ENCODE data around the gene TMEFF1. TPM values are rescaled to one million over a fixed set of nuclear protein-coding genes. Genes with fewer than 3 reads are reported as not detected.

The TMEFF1 gene
- total RNA-seq, 1 experiment from 2014 or later = 30.6 TPM

DNA sequence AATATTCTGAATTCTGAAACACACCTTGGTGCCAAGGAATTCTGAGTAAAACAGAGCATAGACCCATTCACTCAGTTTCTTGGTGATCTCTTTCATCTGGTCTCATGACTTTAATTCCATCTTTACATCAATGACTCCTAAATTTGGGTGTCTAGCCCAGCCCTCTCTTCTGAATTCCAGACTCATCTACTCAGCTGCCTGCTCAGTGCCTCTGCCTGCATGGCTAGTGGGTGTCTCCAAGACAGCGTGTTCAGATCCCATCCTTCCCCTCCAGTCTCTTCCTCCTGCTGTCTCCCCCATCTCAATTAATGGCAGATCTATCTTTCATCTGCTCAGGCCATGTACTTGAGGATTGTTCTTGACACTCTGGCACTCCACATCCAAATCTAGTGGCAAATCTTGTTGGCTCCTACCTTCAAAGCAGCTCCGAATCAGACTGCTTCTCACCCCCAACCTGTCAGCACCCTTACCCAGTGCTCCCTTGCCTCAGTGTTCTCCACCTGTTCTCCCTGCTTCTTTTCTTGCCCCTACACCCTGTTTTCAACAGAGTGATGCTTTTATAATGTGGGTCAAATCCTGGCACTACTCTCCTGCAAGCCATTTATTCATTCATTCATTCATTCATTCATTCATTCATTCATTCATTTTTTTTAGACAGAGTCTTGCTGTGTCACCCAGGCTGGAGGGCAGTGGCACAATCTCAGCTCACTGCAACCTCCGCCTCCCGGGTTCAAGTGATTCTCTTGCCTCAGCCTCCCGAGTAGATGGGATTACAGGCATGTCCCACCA is 110.3 kb downstream of the TMEFF1 start:
- no peaks in the 10 kb centered on the region for H3K27me3 ChIP-seq (ENCODE audit: control insufficient read depth, insufficient read depth, low read length)
- H3K36me3 ChIP-seq (replicated peaks; ENCODE audit: control insufficient read depth, insufficient read depth, low read length) = peaks cover 11% of the 10 kb centered on the region
- no peak for DNase-seq
- H3K4me3 ChIP-seq (ENCODE audit: insufficient read depth, low read depth, low read length) = no peak overlapping the region

DNA sequence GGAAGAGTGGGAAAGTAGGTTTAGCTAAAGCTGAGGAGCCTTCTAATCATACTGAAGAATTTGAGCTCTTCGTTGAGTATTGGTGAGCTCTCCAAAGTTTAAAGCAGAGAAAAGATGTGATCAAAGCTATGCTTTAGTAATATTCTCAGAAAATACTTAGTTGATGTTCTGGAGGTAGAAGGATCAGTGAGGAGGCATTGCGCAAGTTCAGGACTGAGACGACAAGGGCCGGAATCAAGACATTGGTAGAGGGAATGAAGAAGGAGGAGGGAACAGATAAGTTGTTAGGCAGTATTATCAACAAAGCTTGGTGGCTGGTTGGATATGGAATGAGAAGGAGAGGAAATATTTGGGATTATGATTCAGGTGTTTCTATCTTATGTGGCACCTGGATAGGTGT is 112.0 kb downstream of the TMEFF1 start:
- Histone ChIP-seq H3K4me3 (ENCODE audit: insufficient read depth, low read depth, low read length) (no peak overlapping the region), H3K36me3 (replicated peaks; ENCODE audit: control insufficient read depth, insufficient read depth, low read length) (peaks cover 11% of the 10 kb centered on the region), H3K27me3 (ENCODE audit: control insufficient read depth, insufficient read depth, low read length) (no peaks in the 10 kb centered on the region)
- DNase-seq = no peak

DNA sequence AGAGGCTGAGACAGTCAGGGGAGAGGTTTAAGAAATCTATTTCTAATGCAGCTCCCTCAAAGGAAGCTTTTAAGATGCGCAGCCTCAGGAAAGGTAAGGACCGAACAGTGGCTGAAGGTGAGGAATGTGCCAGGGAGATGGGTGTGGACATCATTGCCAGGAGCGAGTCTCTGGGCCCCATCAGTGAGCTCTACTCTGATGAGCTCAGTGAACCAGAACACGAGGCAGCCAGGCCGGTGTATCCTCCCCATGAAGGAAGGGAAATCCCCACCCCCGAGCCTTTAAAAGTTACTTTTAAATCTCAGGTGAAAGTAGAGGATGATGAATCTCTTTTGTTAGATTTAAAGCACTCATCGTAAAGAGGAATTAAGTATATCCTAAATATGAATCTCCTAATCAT is 113.1 kb downstream of the TMEFF1 start:
- Histone ChIP-seq H3K4me3 (ENCODE audit: insufficient read depth, low read depth, low read length) (no peak overlapping the region), H3K27me3 (ENCODE audit: control insufficient read depth, insufficient read depth, low read length) (no peaks in the 10 kb centered on the region), H3K36me3 (replicated peaks; ENCODE audit: control insufficient read depth, insufficient read depth, low read length) (peaks cover 10% of the 10 kb centered on the region)
- no peak for DNase-seq

DNA sequence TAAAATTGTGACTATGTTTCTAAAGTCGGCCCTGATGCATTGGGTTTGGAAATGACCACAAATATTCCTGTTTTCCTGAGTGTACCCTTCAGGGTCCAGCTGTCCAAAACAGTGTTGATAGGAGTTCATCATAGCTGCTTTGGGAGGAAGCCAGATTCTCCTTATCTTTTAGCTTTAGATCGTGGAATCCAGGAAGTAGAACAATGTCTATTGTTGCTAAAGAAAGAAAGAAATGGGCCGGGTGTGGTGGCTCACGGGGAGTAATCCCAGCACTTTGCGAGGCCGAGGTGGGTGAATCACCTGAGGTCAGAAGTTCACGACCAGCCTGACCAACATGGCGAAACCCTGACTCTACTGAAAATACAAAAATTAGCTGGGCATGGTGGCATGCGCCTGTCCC is 114.4 kb downstream of the TMEFF1 start:
- Histone ChIP-seq H3K4me3 (ENCODE audit: insufficient read depth, low read depth, low read length) (no peak overlapping the region), H3K27me3 (ENCODE audit: control insufficient read depth, insufficient read depth, low read length) (no peaks in the 10 kb centered on the region)
- no peak for DNase-seq

DNA sequence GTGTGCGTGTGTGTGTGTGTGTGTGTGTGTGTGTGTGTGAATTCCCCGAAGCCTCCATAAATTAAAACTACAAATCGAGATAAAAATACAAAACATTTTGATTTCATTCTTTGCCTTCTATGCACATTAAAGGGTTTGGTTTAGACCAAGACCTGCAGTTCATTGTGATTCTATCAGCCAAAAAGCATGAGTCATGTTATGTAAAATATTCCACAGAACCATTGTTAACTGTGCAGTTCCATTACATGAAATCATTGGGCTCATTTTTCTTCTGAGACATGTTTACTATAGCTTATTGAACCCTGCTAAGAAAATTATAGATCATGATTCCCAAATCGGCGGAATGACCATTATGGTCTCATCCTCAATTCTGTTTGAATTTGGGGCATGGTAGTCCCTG is 116.6 kb downstream of the TMEFF1 start:
- DNase-seq = no peak
- Histone ChIP-seq H3K36me3 (replicated peaks; ENCODE audit: control insufficient read depth, insufficient read depth, low read length) (peaks cover 6% of the 10 kb centered on the region), H3K4me3 (ENCODE audit: insufficient read depth, low read depth, low read length) (no peak overlapping the region), H3K27me3 (ENCODE audit: control insufficient read depth, insufficient read depth, low read length) (no peaks in the 10 kb centered on the region)

More for the DNA sequence above, 114.4 kb downstream of the TMEFF1 start:
- H3K36me3 ChIP-seq (replicated peaks; ENCODE audit: control insufficient read depth, insufficient read depth, low read length) = peaks cover 10% of the 10 kb centered on the region

DNA sequence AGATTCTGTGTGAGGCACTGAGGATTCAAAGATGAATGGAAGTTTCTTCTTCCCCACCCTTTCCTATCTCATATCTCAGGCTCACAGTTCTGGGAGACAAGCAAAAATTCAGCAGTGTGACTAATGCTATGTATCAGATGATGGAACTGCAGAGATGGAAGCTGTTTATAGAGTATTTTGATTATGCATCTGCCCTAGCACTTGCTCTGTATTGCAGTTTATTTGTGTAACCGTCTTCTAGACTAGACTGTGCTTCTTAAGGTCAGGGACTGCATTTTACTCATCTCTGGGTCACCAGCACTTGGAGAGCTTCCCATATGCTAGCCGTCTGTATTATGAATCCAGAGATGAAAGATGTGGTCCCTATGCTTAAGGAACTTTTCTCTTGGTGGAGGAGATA is 117.5 kb downstream of the TMEFF1 start:
- Histone ChIP-seq H3K4me3 (ENCODE audit: insufficient read depth, low read depth, low read length) (no peak overlapping the region), H3K27me3 (ENCODE audit: control insufficient read depth, insufficient read depth, low read length) (no peaks in the 10 kb centered on the region), H3K36me3 (replicated peaks; ENCODE audit: control insufficient read depth, insufficient read depth, low read length) (peaks cover 6% of the 10 kb centered on the region)
- DNase-seq = no peak

DNA sequence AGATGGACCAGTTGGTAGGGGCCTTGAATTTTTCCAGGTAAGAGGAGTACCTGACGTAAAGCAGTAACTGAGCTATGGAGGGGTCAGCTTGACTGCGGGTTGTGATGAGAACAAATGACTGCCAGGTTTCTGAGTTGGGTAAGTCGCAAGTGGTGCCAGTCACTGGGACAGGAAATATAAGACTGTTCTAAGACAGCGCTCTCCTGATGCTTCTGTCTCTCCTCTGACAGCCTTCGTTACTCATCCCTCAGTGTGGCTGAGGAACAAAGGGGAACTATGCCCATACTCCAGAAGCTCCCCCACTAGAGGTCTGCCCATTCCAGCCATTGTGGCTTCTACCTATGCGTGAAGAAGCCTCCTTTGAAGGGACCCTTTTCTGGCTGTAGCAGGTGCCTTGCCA is 118.2 kb downstream of the TMEFF1 start:
- Histone ChIP-seq H3K36me3 (replicated peaks; ENCODE audit: control insufficient read depth, insufficient read depth, low read length) (peaks cover under 1% of the 10 kb centered on the region; the same call in 1 of the 2 replicates), H3K27me3 (ENCODE audit: control insufficient read depth, insufficient read depth, low read length) (no peaks in the 10 kb centered on the region), H3K4me3 (ENCODE audit: insufficient read depth, low read depth, low read length) (no peak overlapping the region)
- no peak for DNase-seq

DNA sequence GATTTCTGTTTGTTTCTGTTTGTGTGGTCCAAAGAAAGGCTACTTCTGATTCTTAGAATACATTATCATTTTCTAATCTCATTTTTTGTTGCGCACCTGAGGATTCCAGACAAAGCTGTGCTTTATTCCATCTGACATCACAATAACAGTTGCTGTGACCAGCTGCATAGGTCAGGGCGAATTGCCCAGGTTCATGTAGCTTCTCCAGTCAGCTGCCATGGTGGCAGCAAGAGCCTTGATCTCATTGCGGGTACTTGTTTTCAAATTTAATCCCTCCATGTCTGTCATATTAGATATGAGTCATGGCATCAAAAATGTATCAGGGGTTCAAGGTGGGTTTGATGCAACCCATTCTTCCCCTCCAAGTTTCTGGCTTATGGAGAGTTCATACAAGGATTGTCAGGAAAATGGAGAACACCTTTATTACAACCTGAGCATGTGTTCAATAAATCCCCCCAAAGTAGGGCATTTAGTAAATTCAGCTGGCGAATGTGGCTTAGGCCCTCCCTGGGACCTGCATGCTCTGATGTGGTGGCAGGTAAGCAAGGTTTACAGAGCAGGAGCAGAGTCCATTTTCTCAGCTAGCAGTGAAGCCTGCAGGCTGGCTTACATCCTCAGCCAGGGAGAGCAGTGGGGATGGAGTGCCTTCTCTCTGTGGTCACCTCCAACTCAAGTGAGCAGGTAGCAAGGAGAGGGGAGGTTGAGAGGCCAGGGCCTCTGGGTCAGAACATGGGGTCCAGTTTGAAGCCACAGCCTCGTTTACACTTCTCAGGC is 118.9 kb downstream of the TMEFF1 start:
- no peak for DNase-seq
- H3K27me3 ChIP-seq (ENCODE audit: control insufficient read depth, insufficient read depth, low read length) = no peaks in the 10 kb centered on the region
- H3K4me3 ChIP-seq (ENCODE audit: insufficient read depth, low read depth, low read length) = no peak overlapping the region
- no peaks in the 10 kb centered on the region; the same call in 1 of the 2 replicates for H3K36me3 ChIP-seq (replicated peaks; ENCODE audit: control insufficient read depth, insufficient read depth, low read length)

DNA sequence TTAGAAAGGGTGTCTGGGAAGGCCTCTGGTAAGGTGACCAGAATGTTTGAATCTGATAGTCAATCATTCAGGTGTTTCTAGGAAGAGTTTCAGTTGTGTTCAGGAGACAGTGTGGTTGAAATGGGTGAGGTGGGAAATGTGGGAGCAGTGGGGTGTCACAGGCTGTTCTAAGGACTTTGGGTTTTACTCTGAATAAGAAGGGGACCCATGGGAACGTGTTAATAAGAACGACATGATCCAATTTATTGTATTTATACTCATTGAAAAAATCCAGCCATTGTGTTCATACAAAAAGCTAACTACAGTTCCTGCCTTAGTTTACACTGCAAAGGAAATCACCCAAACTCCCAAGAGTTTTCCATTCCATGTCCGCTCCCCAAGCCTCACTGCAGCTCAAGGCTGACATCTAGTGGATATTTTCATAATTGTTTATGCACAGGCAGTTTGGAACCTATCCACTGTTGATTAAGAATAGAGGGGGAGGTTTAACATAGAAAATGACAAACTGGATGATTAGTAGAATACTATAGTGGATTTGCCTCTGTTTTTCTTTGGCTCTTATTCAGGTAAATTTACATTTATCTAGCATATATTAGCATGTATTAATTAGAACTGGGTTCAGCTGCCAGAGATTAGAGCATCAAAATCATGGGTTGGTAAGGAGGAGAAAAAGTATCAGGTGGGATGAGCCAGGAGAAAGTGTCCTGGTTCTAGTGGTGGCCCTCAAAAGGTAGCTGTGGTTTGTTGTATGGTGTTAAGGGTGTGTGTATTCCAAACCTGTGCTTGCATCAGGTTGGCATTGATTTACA is 122.6 kb downstream of the TMEFF1 start:
- Histone ChIP-seq H3K27me3 (ENCODE audit: control insufficient read depth, insufficient read depth, low read length) (no peaks in the 10 kb centered on the region; the same call in 1 of the 2 replicates), H3K4me3 (ENCODE audit: insufficient read depth, low read depth, low read length) (no peak overlapping the region), H3K36me3 (replicated peaks; ENCODE audit: control insufficient read depth, insufficient read depth, low read length) (no peaks in the 10 kb centered on the region)
- peak; percentile 51 for DNase-seq

DNA sequence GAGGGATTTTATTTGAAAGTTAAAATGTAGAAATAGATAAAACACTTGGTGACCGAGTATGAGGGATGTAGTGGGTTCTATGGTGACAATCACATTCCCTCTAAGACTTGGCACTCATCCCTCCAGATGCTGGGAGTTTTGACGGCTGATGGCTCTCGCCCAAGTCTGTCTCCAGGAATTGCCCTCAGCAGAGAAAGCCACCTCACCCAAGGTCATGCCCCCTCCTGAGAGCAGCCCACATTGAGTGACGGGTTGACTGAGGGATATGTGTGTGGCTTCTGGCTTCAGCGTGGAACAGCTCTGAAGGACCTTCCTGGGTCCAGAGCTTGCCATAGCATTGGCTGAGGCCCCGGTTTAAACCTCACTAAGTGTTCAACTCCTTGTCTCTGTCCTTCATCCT is 124.3 kb downstream of the TMEFF1 start:
- Histone ChIP-seq H3K36me3 (replicated peaks; ENCODE audit: control insufficient read depth, insufficient read depth, low read length) (no peaks in the 10 kb centered on the region), H3K27me3 (ENCODE audit: control insufficient read depth, insufficient read depth, low read length) (no peaks in the 10 kb centered on the region; the same call in 1 of the 2 replicates), H3K4me3 (ENCODE audit: insufficient read depth, low read depth, low read length) (no peak overlapping the region)
- DNase-seq = no peak

DNA sequence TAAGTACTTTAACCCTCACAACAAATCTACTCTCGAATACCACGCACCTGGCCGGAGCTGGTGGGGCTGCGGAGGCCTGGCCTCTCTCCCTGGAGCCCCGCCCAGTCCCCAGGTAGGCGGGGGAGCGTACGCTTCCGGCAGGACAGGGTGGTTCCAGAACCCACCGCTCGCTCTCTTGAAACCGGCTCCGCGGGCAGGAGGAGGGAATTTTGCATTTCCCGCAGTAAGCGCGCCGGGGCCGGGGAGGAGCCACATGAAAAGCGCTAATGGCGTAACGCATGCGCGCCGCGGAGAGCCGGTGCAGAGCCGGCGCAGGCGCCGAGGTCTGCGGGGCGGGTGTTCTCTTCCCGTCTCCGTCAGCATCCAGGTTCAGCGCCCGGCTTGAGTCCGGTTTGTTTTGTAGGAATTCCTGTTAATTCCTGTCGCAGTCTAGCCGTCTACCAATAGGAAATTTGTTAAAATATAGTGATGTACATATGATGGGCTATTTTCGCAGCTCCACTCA is 125.7 kb downstream of the TMEFF1 start:
- H3K36me3 ChIP-seq (replicated peaks; ENCODE audit: control insufficient read depth, insufficient read depth, low read length) = no peaks in the 10 kb centered on the region
- H3K4me3 ChIP-seq (ENCODE audit: insufficient read depth, low read depth, low read length) = peak overlapping the region; percentile 41
- no peaks in the 10 kb centered on the region; the same call in 1 of the 2 replicates for H3K27me3 ChIP-seq (ENCODE audit: control insufficient read depth, insufficient read depth, low read length)
- peak; percentile 91 for DNase-seq

DNA sequence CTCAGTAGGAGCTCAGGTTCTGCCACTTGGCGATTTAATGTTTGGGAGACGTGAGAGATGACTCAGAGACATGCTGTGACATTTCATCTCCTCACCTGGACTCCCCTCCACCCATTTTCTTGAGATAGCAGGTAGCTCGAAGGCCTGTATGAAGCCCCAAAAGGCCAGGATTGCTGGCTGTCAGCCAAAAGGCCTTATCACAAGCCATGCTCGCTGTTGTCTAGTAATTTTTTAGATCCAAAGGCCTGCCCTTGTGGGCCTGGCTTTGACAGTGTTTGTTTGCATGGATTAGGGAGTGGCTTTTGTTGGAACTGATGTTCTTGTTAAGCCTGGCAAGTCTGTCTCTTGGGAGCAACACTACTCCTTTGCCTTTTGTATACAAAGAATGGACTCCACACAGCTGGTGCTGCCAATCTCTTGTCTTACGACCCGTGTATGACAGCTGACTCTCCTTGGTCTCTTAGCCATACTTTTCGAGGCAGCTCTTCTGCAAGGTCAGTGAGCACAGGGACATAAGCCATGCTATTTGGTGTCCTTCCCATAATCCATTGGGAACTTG is 127.7 kb downstream of the TMEFF1 start:
- Histone ChIP-seq H3K36me3 (replicated peaks; ENCODE audit: control insufficient read depth, insufficient read depth, low read length) (no peaks in the 10 kb centered on the region), H3K4me3 (ENCODE audit: insufficient read depth, low read depth, low read length) (no peak overlapping the region), H3K27me3 (ENCODE audit: control insufficient read depth, insufficient read depth, low read length) (no peaks in the 10 kb centered on the region; the same call in 1 of the 2 replicates)
- DNase-seq = no peak

DNA sequence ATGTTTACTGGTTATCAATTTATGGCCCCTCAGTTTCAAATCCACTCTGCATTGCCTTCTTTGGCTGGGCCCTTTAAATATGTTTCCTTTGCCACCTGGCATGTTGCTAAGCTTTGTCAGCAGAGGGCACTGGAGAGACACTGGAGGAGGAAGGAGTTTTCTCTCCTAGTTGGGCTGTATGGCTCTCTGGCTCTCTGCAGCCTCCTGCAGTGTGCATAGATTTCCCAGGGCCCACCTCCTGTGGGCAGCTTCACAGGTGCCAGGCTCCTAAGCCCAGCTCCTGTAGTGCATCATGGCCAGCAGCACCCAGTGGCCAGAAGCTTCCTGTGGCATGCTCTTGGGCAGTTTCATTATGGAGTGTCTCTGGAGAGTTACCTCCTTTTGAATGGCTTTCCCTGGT is 128.3 kb downstream of the TMEFF1 start:
- DNase-seq = peak; percentile 55
- H3K36me3 ChIP-seq (replicated peaks; ENCODE audit: control insufficient read depth, insufficient read depth, low read length) = no peaks in the 10 kb centered on the region
- H3K27me3 ChIP-seq (ENCODE audit: control insufficient read depth, insufficient read depth, low read length) = no peaks in the 10 kb centered on the region; the same call in 1 of the 2 replicates
- no peak overlapping the region for H3K4me3 ChIP-seq (ENCODE audit: insufficient read depth, low read depth, low read length)

DNA sequence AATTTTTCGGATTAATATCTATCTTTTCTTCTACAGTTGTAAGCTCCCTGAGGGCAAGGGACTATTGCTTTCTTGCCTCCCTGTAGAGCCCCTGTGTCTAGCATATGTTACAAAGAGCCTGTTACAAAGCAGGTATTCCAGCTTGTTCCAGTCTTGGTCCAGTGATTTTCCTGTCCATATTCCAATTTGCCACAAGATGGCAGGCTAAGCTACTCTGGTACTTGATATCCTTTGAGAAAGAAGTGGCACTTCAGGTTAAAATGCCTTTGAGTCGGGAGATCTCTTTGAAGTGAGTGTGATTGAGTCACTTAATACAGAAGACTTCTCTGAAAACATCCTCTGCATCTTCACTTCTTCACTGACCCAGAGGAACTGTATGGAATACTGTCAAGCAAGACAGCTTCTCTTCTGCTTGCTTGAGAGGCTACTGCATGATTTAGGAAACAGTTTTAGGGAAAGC is 129.4 kb downstream of the TMEFF1 start:
- H3K27me3 ChIP-seq (ENCODE audit: control insufficient read depth, insufficient read depth, low read length) = no peaks in the 10 kb centered on the region
- DNase-seq = peak; percentile 51
- H3K36me3 ChIP-seq (replicated peaks; ENCODE audit: control insufficient read depth, insufficient read depth, low read length) = no peaks in the 10 kb centered on the region
- no peak overlapping the region for H3K4me3 ChIP-seq (ENCODE audit: insufficient read depth, low read depth, low read length)

All from H7 (cell line).